Stimulated activated naive CD8-positive, alpha-beta T cell treated with anti-CD3 and anti-CD28 coated beads, Interleukin-15, amount 100 ng/mL, for 72 hours (primary cell): ENCODE data around the gene DACH1.

Experiments
- ATAC-seq: fragments of 150-1000 bp; cut with Tn5 transposase; 2 replicates; pipeline ENCODE4 v1.10.0; 2021; ENCODE audit warnings: mild to moderate bottlenecking, moderate library complexity
- DNase-seq, 2 donors: peaks; one replicate each; pipeline ENCODE4 v3.0.0; 2021 to 2022
- H3K27ac Mint-ChIP-seq, 2 donors: one replicate each; pipeline ENCODE4 v1.8.0; 2022; ENCODE audit warnings: mild to moderate bottlenecking in 2 of 2, mixed read lengths in 2 of 2, moderate library complexity in 2 of 2
- H3K27me3 Mint-ChIP-seq: one replicate; pipeline ENCODE4 v1.8.0; 2022; ENCODE audit warnings: mixed read lengths
- H3K4me1 Mint-ChIP-seq: one replicate; pipeline ENCODE4 v1.8.0; 2022; ENCODE audit warnings: mild to moderate bottlenecking, mixed read lengths
- H3K4me3 Mint-ChIP-seq, 2 donors: one replicate each; pipeline ENCODE4 v1.8.0; 2022; ENCODE audit warnings: mild to moderate bottlenecking in 2 of 2, mixed read lengths in 2 of 2, moderate library complexity in 1 of 2
- H3K9me3 Mint-ChIP-seq, 2 donors: one replicate each; pipeline ENCODE4 v1.8.0; 2022; ENCODE audit warnings: mixed read lengths in 2 of 2

The DACH1 gene

GRCh38 chr13:71408416-71408815 is 458.6 kb downstream of the DACH1 start:
- Mint-ChIP-seq H3K9me3 (peaks cover 0 to 5% of the 10 kb centered on the region in 2 donors), H3K27ac (no peak overlapping the region), H3K4me1 (no peaks in the 10 kb centered on the region), H3K27me3 (no peaks in the 10 kb centered on the region), H3K4me3 (no peak overlapping the region)
- ATAC-seq (no peak), DNase-seq (no peak)

GRCh38 chr13:71399631-71400215 is 467.3 kb downstream of the DACH1 start:
- Mint-ChIP-seq H3K4me1 (no peaks in the 10 kb centered on the region), H3K4me3 (no peak overlapping the region), H3K9me3 (no peaks in the 10 kb centered on the region), H3K27me3 (no peaks in the 10 kb centered on the region), H3K27ac (no peak overlapping the region)
- DNase-seq (no peak), ATAC-seq (no peak)

DNA sequence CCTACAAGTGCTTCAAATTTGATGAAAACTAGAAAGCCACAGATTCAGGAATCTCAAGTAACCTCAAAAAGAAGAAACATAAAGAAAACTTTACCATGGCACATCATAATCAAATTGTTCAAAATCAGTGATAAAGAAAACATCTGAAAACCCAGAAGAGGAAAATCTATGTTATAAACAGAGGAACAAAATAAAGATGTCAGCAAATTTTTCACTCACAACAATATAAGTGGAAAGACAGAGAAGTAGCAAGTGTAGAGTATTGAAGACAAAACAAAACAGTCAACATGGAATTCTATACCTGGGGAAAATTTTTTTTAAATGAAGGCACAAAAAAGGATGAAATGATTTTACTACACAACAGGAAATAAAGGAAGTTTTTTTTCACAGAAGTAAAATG is 470.9 kb downstream of the DACH1 start:
- DNase-seq (no peak), ATAC-seq (no peak)
- Mint-ChIP-seq H3K27ac (no peak overlapping the region), H3K27me3 (no peaks in the 10 kb centered on the region), H3K9me3 (no peaks in the 10 kb centered on the region), H3K4me3 (no peak overlapping the region), H3K4me1 (no peaks in the 10 kb centered on the region)

DNA sequence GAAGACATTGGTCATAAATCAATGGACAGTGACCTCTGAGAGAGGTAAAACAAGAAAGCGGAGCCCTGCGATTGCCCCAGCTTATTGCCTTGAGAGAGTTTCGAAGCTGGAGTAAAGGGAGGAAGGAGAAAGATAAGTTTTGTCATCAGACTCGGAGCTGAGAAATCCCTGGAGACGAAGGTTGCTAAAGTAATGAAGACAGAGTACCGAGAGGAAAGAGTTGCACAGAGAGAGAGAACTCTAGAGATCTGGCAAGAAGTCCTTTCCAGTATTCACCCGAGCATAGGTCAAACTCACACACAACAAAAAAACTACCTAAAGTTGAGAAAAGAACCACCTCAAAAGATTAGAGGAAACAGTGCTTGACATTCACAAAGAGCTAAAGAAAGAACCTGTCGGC is 472.0 kb downstream of the DACH1 start:
- no peak overlapping the region for H3K27ac Mint-ChIP-seq
- no peak for ATAC-seq

GRCh38 chr13:71394176-71394575 is 472.8 kb downstream of the DACH1 start:
- Mint-ChIP-seq H3K9me3 (peaks cover 0 to 7% of the 10 kb centered on the region in 2 donors), H3K27ac (no peak overlapping the region), H3K27me3 (no peaks in the 10 kb centered on the region), H3K4me3 (no peak overlapping the region), H3K4me1 (no peaks in the 10 kb centered on the region)
- ATAC-seq (no peak), DNase-seq (no peak)

More for the DNA sequence above, 472.0 kb downstream of the DACH1 start:
- Mint-ChIP-seq H3K27me3 (no peaks in the 10 kb centered on the region), H3K9me3 (peaks cover 0 to 7% of the 10 kb centered on the region in 2 donors), H3K4me1 (no peaks in the 10 kb centered on the region), H3K4me3 (no peak overlapping the region)
- DNase-seq, result no peak
